NCI-H345 treated with DMSO at 0.1 percent for 48 hours (cell line): Measurements from ENCODE around the gene RSRC1.
"Not testable (repeated sequence)": the region's sequence is repeated elsewhere in the genome, so short reads cannot be mapped to it uniquely, and the experiment has no call there.

Experiments used
- DNase-seq: peaks from one replicate; lab custom pipeline; 2025; ENCODE audit not compliant: unreplicated experiment; lab: John Stamatoyannopoulos, UW

Gene RSRC1

DNA sequence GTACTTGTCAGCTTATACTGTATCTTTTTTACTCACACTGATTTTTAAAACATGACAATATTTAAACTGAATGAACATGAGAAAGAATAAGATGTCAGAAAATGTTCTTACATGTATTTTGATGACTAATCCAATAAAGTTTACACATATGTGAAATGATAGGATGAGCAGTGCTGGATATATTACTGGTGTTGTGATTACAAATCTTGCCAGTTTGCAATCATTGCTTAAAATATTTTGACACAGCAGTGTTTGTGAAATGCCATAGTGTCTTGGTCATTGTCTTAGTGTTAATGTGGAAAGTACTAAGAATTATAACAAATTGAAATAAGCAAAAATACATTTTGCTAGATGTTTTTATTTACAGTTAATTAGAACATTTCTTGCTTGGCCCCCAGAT lies 342.4 kb downstream of the RSRC1 start:
- no peak for DNase-seq

GRCh38 chr3:158453004-158453403 lies 343.1 kb downstream of the RSRC1 start:
- DNase-seq: no peak

DNA sequence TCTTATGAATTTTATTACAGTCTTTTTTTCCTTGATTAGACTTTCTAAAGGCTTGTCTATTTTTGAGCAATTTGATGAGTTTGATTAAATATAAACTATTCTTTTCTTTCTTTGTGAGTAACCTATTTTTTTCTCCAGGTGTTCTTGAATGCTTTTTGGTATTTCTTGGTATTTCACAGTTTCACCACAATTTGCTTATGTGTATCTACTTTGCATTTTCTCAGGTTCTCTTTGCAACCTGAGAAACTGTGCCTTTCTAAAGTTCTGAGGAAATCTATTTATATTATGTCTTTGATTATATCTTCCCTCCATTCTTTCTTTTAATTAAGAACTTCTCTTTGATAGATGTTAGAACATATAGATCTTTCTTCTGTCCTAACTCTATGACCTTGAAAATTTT lies 344.0 kb downstream of the RSRC1 start:
- no peak for DNase-seq

- DNase-seq: no peak
These were observed 345.5 kb downstream of the RSRC1 start for GRCh38 chr3:158455406-158455805.

GRCh38 chr3:158456114-158456513 lies 346.2 kb downstream of the RSRC1 start:
- no peak for DNase-seq

GRCh38 chr3:158458464-158458863 lies 348.6 kb downstream of the RSRC1 start:
- no peak for DNase-seq

GRCh38 chr3:158460926-158461325 lies 351.0 kb downstream of the RSRC1 start:
- DNase-seq: no peak

DNA sequence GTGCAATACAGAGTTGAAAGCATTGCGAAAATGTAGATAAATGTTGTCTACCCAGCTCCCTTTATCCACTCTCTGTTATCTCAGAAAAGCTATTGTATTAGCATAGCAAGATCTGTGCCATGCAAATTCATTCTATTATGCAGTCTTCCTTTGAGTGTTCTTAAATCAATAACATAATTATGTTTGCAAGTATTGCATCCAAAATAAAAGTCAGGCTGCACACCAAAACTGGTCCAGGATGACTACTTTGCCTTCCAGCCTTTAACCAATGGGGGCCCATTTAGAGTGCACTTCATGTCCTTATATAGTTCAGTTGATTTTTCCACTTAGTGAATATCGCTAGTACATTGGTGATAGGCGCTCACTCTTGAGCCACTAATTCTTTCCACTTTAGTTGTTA lies 353.7 kb downstream of the RSRC1 start:
- no peak for DNase-seq

DNA sequence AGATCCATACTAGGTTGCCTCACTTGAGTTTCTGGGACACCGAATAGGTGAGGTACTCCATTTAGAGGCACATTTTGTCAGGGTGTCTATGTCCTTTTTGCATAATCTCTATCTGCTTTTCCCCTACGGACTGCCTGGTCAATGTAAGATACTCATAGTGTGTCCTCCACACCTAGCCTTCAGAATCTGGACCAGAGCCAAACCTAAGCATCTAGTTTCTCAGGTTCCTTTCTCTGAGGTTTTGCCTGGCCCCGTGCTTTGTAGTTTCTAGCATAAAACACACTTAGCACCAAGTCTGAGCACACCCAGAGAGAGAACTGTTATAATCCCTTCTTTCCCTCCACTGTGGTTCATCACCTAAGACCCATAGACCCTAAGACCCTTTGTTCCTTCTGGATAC lies 355.2 kb downstream of the RSRC1 start:
- no peak for DNase-seq

DNA sequence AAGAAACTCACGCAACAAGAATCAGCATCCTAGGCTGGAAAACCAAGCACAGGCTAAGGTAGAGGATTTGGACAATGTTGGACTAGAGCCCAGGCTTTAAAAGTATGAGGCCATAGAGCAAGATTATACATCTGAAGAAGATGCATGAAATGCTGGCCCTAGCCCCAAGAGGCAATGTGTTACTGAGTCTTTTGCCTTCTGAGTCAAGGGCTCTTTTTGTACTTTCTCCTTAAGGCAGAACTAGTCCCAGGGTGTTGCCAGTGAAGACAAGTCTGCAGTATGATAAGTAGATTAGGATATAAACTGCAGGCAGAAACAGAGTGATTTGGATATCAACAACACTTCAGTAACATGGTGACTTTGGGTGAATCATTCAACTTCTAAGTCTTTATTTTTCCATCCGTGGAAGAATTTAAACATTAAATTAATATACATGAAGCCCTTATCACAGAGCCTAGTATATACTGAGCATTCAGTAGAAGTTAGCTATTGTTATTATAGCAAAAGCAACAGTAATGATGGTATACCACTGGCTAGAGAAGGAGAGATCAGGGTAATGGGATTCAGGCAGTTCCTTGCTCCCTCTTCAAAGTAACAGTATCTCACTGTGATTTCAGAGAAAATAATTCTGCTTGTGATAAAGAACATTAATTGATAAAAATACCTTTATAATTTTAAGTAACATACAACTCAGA lies 361.2 kb downstream of the RSRC1 start:
- DNase-seq: no peak

- DNase-seq: no peak
These were observed 361.9 kb downstream of the RSRC1 start for GRCh38 chr3:158471639-158472294.

DNA sequence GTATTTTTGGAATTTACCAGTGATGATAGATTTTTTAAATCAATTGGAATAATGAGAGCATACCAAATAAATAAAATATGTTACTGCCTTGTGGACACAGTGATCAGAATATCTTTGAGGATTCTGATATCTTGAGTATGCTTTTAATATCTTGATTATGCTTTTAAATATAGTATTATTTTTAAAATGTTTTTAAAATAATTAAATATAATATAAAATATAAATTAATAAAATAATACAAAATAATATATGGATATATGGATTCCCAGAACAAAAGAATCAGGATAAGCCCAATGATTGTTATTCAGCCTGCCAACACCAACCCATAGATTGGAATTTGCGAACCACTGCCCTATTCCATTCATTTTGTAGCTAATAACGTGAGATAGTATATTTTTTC lies 369.2 kb downstream of the RSRC1 start:
- DNase-seq: no peak

GRCh38 chr3:158483701-158484235 lies 373.9 kb downstream of the RSRC1 start:
- no peak for DNase-seq

GRCh38 chr3:158486200-158486599 lies 376.3 kb downstream of the RSRC1 start:
- no peak for DNase-seq

- no peak for DNase-seq
These were observed 378.8 kb downstream of the RSRC1 start for GRCh38 chr3:158488670-158489069.

GRCh38 chr3:158489181-158489580 lies 379.3 kb downstream of the RSRC1 start:
- DNase-seq: no peak

DNA sequence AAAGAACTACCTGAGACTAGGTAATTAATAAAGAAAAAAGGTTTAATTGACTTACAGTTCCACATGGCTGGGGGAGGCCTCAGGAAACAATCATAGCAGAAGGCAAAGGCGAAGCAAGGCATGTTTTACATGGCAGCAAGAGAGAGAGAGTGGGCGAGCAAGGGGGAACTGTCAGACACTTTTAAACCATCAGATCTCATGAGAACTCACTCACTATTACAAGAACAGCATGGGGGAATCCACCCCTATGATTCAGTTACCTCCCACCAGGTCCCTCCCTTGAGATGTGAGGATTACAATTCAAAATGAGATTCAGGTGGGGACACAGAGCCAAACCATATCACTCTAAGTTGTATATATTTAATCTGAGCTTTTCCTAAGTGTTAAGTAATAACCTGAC lies 382.1 kb downstream of the RSRC1 start:
- no peak for DNase-seq

GRCh38 chr3:158492685-158493084 lies 382.8 kb downstream of the RSRC1 start:
- no peak for DNase-seq

DNA sequence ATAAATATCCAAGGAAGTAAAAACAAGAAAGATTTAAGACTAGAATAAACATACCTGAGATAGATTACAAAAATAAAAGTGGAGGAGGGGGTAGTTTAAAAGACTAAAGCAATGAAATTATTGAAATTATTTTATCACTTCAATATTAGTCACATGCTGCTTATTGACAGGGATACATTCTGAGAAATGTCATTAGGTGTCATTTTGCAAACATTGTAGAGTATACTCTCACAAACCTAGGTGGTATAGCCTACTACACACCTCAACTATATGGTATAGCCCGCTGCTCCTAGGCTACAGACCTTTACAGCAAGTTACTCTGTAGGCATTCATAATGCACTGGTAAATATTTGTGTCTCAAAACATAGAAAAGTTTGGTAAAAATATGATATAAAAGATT lies 384.0 kb downstream of the RSRC1 start:
- no peak for DNase-seq

DNA sequence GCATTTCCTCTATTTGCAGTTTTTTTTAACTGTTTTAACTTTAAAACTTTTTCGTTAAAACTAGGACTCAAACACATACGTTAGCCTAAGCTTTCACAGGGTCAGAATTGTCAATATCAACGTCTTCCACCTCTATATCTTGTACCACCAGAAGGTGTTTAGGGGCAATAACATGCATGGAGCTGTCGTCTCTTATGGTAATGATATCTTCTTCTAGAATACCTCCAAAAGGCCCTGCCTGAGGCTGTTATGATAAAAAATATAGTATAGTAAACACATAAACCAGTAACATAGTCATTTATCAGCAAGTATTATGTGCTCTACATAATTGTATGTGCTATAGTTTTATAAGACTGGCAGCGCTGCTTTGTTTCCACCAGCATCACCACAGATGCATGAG lies 384.8 kb downstream of the RSRC1 start:
- no peak for DNase-seq

GRCh38 chr3:158495398-158495902 lies 385.6 kb downstream of the RSRC1 start:
- not testable (repeated sequence) for DNase-seq

- DNase-seq: no peak
These were observed 395.2 kb downstream of the RSRC1 start for GRCh38 chr3:158505117-158505516.
